ENCODE results near the gene GRID1. TPM values are rescaled to one million over a fixed set of nuclear protein-coding genes. Genes with fewer than 3 reads are reported as not detected.

Gene GRID1
- total RNA-seq, 3 donors from 2014 or later, result 0.61 to 1.9 (median 0.87) TPM

DNA sequence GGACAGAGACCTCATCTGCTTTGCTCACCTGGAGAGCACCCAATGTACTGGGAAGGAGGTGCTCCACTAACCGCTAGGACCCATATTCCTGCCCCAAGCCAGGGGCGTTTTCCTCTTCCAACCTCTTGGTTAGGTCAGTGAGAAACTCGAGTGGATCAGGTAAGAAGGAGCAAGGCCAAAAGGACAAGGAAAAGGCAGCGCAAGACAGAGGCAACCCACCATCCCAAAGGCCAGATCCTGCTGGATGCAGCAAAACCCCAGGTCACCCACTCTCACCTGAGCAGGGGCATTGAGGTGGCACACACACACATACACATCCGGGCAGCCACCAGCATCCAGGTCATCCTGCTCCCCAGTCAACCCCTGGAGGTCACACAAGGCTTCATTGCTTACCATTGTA, 105.1 kb downstream of the GRID1 start:
- Histone ChIP-seq H3K36me3 (ENCODE audit: low read depth) (no peaks in the 10 kb centered on the region), H3K4me3 (no peak overlapping the region), H3K9me3 (no peaks in the 10 kb centered on the region), H3K4me1 (ENCODE audit: low read depth) (no peaks in the 10 kb centered on the region)
- TF ChIP-seq CTCF (IDR thresholded peaks at IDR 0.05), result no peak
- DNase-seq (no peak), ATAC-seq (no peak)
- intact Hi-C loops (cut with DNase I, micrococcal nuclease), result no loop called here

DNA sequence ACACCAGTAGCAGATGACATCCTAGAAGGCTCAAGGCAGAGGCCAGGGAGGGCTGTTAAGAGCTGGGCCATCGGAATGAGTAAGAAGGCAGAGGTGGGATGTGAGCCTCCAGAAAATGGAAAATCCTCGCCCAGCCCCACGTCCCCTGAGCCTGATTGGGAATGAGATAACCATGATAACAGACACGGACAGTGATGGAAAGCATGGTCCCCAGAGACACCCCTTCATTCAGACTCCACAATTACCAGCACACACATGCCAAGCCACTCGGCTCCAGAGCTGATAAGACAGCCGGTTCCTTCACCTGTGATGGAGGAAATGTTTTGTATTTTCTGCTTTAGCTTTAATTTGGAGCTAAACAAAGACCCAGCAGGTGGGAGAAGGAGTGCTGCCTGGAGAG, 106.0 kb downstream of the GRID1 start:
- no peak for ATAC-seq
- intact Hi-C loops (cut with DNase I, micrococcal nuclease), result no loop called here
- Histone ChIP-seq H3K36me3 (ENCODE audit: low read depth) (no peaks in the 10 kb centered on the region), H3K9me3 (no peaks in the 10 kb centered on the region), H3K4me1 (ENCODE audit: low read depth) (no peaks in the 10 kb centered on the region), H3K4me3 (no peak overlapping the region)
- no peak for TF ChIP-seq CTCF (IDR thresholded peaks at IDR 0.05)
- no peak for DNase-seq

- H3K4me1 ChIP-seq (ENCODE audit: low read depth), result no peaks in the 10 kb centered on the region
- no peak for DNase-seq
- no peak for ATAC-seq
- H3K4me3 ChIP-seq, result no peak overlapping the region
- intact Hi-C loops (cut with DNase I, micrococcal nuclease), result no loop called here
- H3K9me3 ChIP-seq, result no peaks in the 10 kb centered on the region
- TF ChIP-seq CTCF (IDR thresholded peaks at IDR 0.05), result no peak
- H3K36me3 ChIP-seq (ENCODE audit: low read depth), result no peaks in the 10 kb centered on the region
Observed at GRCh38 chr10:86259901-86260562, 106.6 kb downstream of the GRID1 start.

GRCh38 chr10:86258941-86259340, 107.7 kb downstream of the GRID1 start:
- no peak for TF ChIP-seq CTCF (IDR thresholded peaks at IDR 0.05)
- Histone ChIP-seq H3K4me3 (no peak overlapping the region), H3K9me3 (no peaks in the 10 kb centered on the region), H3K4me1 (ENCODE audit: low read depth) (no peaks in the 10 kb centered on the region), H3K36me3 (ENCODE audit: low read depth) (no peaks in the 10 kb centered on the region)
- intact Hi-C loops (cut with DNase I, micrococcal nuclease), result no loop called here
- ATAC-seq, result no peak
- no peak for DNase-seq

DNA sequence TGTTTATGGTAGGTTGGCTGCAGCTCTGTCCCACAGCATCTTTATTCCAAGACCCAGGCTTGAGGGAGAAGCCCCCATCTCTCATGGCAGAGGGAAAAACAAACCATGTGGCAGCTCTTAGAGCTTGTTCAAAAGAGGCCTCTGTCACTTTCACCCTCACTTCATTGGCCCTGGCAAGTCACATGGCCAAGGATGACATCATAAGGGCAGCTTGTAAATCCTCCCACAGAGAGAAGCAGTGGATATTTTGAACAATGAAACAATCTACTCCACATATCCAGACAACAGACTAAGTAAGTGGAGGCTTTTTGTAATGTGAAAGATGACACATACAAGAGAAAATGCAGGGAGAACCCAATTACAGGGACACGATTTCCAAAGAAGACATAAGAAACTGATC, 108.1 kb downstream of the GRID1 start:
- TF ChIP-seq CTCF (IDR thresholded peaks at IDR 0.05), result no peak
- ATAC-seq (no peak), DNase-seq (no peak)
- intact Hi-C loops (cut with DNase I, micrococcal nuclease), result no loop called here
- Histone ChIP-seq H3K4me1 (ENCODE audit: low read depth) (no peaks in the 10 kb centered on the region), H3K9me3 (no peaks in the 10 kb centered on the region), H3K36me3 (ENCODE audit: low read depth) (no peaks in the 10 kb centered on the region), H3K4me3 (no peak overlapping the region)

GRCh38 chr10:86257683-86258082, 108.9 kb downstream of the GRID1 start:
- no peak for ATAC-seq
- intact Hi-C loops (cut with DNase I, micrococcal nuclease), result no loop called here
- no peak for DNase-seq
- no peaks in the 10 kb centered on the region for H3K36me3 ChIP-seq (ENCODE audit: low read depth)
- no peaks in the 10 kb centered on the region for H3K9me3 ChIP-seq
- no peak for TF ChIP-seq CTCF (IDR thresholded peaks at IDR 0.05)
- no peak overlapping the region for H3K4me3 ChIP-seq
- H3K4me1 ChIP-seq (ENCODE audit: low read depth), result no peaks in the 10 kb centered on the region
